ENCODE data around the gene HDDC3.

DNA sequence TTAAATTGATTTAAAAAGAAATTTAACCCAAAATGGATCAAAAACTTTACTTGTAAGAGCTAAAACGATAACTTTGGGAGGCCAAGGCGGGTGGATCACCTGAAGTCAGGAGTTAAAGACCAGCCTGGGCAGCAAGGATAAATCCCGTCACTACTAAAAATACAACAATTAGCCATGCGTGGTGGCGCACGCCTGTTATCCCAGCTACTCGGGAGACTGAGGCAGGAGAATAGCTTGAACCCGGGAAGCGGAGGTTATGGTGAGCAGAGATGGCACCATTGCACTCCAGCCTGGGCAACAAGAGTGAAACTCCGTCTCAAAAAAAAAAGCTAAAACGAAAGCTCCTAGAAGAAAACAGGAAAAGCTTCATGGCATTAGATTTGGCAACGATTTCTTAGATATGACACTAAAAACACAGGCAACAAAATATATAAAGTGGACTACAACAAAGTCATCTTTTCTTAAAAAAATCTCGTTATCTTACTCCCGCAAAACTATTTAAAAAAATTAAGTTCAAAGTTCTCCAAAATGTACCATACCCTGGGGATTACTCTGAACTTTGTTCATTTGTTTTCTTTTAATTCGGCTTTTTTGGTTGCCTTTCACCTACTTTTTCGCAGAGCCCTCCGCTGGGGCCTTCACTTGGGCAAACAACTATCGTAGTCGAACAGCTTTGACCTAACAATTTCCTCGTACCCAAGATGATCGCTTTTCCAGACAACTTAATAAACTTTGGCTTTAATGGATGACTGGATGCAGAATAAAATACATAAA, 2.9 kb downstream of the HDDC3 start:
- TF ChIP-seq POLR2AphosphoS5 (IDR thresholded peaks at IDR 0.05), result no peak
- TF ChIP-seq, protein P1, sequence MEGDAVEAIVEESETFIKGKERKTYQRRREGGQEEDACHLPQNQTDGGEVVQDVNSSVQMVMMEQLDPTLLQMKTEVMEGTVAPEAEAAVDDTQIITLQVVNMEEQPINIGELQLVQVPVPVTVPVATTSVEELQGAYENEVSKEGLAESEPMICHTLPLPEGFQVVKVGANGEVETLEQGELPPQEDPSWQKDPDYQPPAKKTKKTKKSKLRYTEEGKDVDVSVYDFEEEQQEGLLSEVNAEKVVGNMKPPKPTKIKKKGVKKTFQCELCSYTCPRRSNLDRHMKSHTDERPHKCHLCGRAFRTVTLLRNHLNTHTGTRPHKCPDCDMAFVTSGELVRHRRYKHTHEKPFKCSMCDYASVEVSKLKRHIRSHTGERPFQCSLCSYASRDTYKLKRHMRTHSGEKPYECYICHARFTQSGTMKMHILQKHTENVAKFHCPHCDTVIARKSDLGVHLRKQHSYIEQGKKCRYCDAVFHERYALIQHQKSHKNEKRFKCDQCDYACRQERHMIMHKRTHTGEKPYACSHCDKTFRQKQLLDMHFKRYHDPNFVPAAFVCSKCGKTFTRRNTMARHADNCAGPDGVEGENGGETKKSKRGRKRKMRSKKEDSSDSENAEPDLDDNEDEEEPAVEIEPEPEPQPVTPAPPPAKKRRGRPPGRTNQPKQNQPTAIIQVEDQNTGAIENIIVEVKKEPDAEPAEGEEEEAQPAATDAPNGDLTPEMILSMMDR (IDR thresholded peaks at IDR 0.05), result no peak

Data from upper lobe of left lung (tissue), 4 donors.